NCI-H1417 treated with DMSO at 0.1 percent for 48 hours (cell line): ENCODE data around the gene IPO8.

Experiments
- DNase-seq: peaks from one replicate; lab custom pipeline; 2025; lab: John Stamatoyannopoulos, UW

The IPO8 gene

DNA sequence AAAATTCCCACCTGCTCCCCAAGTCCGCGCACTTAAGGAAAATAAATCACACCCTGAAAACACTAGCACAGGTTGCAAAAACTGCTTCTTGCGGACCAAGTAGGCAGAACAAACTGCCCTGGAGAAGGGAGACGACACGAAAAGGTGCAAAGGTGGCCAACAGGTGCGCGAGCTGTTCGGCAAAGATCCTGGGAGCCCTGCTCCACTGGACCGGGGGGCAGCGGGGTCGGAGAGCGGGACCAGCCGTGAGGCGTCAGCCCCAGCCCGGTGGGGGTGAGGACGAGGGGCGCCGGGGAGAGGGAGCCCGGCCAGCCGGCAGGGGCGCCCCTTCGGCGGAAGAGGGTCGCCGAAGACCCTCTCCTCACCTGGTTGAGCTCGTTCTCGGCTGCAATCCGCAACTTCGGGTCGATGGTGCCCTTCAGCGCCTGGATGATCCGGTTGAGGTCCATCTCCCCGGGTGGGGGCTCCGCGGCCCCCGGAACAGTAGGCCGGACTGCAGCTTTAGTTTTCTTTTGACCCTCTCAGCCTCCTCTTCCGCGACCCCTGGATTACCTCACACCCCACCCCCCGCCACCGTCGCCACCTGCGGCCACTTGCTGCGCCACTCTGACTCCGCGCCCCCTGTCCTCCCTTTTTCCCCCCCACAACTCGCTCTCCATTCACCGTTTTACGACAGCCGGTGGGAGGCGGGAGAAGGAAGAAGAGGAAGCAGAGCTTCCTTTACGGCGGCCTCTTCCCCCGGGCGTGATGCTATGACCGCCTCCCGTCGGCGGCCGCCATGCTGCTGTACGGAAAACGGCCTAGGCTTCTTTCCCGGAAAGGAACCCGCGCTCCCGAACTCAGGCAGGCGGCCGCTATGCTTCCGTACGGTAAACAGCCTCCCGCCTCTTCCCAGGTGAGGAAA is at the start of gene IPO8:
TSS of gene IPO8 (minus strand) at position 671 of the 904 bp plus-strand sequence. CDS start at position 449, 222 bp downstream.
- peak; percentile 80 for DNase-seq

DNA sequence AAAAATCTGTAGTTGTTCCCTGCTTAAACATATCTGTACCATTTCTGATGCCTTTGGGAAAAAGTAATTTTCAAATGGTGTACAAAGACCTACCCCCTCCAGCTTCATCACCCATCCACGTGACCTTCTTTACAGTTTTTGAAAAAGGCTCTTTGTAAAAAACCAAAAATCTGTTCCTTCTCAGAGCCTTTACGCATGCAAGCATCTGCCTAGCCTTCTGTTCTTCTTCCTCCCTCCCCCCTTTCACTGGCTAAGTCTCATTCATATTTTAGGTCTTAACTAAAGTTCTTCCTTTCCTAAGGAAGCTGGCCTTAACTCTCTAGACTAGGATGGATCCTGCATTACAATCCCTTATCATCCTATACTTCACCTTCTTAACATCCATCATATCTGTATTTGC is 48.7 kb upstream of the IPO8 start:
- no peak for DNase-seq

- no peak for DNase-seq
Measured at GRCh38 chr12:30740274-30740673, 44.6 kb upstream of the IPO8 start.

DNA sequence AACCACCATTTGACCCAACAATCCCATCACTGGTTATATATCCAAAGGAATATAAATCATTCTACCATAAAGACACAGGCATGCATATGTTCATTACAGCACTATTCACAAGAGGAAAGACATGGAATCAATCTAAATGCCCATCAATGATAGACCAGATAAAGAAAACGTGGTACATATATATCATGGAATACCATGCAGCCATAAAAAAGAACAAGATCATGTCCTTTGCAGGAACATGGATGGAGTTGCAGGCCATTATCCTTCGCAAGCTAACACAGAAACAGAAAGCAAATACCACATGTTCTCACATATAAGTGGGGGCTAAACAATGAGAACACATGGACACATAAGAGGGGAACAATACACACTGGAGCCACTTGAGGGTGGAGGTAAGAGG is 43.4 kb upstream of the IPO8 start:
- no peak for DNase-seq

DNA sequence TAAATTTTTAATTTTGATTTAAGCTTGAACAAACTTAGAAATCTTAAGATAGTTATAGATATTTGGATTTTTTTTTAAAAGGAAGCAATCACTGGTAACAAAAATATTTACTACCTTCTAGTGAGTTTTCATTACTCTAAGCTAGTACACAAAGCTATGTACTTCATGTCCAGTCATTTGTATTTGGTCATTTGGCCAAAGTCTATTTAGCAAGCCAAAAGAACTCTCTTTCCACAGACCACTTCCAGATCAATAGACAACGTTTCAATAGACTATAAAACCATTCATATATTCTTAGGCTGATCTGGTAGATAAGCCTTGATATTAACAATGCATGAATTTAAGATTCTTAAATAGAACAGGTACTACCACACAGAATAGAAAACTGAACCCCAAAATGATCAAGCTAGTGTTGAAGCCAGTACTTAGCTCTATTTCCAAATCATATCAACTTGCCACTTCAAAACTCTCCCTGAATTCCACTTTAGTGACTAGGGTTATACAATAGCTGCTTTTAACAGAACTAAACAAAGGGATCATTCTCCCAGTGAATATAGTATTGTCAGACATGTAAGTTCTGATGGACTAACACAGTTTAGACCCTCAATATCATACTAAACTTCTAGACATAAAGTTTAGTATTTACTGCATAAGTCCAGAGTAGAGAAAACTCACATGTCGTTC is 37.4 kb upstream of the IPO8 start:
- no peak for DNase-seq

- DNase-seq: no peak
Measured at GRCh38 chr12:30730011-30730410, 34.3 kb upstream of the IPO8 start.

GRCh38 chr12:30729547-30729946 is 33.9 kb upstream of the IPO8 start:
- no peak for DNase-seq

DNA sequence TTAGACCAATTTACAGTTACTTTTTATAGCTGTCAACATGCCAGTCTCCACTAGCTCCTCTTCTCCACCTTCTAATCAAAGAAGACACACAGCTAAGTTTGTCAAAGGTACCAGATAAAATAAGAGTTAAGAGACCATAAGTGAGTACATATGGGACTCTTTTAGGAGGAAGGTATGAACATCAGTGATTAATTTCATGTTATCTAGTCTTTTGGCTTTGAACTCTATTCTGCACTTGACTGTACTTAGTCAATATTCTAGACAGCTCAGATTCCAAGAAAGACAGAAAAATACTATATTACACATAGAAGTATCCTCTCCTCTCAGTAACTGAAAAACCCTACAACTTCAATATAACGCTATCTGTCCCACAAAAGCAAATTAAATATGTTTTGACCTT is 31.0 kb upstream of the IPO8 start:
- DNase-seq: no peak

GRCh38 chr12:30725739-30726138 is 30.1 kb upstream of the IPO8 start:
- DNase-seq: no peak

GRCh38 chr12:30719060-30719459 is 23.4 kb upstream of the IPO8 start:
- no peak for DNase-seq

- DNase-seq: no peak
Measured at GRCh38 chr12:30707613-30708342, 12.1 kb upstream of the IPO8 start.

GRCh38 chr12:30706476-30706875 is 10.8 kb upstream of the IPO8 start:
- peak; percentile 37 for DNase-seq

- DNase-seq: no peak
Measured at GRCh38 chr12:30701056-30701455, 5.4 kb upstream of the IPO8 start.

DNA sequence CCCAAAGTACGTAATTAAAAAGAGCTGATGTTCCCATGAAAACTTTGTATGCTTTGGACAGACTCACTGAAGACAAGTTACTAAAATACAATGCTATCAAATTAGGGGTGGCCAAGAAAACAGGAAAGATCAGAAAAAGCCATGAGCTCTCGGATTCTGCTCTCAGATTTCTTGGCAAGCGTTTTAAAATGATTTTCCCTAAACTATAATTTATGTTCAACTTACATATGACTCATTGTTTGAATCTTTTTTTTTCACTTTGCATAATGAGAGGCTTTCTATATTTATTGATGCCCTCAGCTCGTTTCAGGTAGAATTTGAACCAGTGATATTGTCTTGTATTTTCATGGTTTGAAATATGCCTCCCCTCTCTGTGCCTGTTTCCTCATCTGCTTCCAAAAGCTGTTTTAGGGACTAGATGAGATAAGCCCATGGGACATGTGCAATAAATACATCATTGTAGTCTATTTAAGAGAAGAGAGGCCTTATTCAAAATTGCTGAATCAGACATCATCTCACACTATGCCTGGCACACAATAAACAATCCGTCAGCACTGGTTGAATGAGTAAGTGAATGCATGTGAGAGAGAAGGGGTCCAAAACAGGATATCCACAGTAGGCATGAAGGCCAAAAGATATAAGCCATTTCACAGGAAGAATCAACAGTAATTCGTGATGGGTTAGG is 4.7 kb upstream of the IPO8 start:
- no peak for DNase-seq

DNA sequence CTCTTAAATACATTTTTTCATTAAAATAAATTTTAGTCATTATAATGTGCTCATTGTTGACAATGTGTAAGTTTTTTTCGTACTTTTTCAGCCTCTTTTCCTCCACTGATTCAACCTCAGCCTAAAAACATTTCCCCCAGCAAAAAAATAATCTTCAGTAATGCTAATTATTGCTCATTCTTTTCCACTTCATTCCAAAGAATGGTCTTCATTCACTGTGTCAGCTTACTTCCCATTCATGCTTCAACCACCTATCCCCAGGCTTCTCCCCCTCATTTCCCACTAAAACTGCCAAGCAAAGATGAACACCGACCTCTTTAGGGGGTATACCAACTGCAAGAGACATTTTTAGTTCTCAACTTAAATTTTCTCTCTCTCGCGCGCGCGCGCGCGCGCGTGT is 2.7 kb upstream of the IPO8 start:
- DNase-seq: no peak

- no peak for DNase-seq
Measured at GRCh38 chr12:30696943-30697342, 1.3 kb upstream of the IPO8 start.

DNA sequence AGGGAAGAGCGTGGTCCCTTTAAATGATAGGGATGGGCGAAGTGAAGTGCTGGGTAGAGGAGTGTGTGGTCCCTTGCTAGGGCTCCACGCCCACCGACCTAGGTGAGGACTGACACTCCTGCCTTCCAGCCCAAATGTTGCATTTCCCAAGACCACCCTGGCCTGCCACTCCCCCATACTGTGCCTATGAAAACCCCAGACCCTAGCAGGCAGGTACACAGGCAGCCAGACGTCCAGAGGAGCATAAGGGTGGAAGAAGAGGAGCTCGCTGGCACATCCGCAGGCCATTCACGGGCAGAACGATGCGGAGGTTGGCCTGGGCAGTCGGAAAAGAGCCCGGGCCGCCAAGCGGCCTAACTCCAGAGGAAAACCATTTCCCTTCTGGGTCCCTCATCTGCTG is 817 bp upstream of the IPO8 start:
- no peak for DNase-seq

DNA sequence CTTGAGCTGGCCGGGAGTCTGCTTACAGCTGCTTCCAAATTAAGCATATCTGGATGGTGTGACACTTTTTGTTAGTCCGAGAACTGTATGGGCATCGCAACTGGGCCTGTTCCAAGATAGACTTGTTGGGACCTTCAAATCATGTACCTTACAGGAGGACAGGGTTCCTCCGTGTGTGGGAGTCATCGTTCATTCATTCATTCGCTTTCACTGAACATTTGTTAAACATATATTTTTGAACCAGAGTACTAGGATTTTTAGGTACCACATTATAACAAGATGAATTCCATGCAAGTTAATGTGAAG is 387 bp upstream of the IPO8 start:
- no peak for DNase-seq

GRCh38 chr12:30694412-30695198 is 1.1 kb downstream of the IPO8 start:
- no peak for DNase-seq

DNA sequence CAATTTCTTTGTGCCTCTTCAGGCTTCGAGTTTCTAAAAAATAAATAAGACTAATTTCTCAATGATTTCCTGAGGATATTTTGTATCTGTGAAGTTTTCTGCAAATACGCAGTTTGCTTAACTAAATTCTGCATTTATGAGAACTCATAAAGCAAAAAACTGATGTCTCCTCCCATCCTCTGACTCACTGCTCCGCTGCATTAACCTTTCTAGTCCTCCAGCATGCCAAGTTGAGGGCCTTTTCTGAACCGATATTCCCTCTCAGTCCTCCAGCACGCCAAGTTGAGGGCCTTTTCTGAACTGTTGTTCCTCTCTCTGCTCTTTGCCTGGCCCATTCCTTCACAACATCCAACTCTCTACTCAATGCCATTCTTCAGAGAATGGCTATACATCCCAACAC is 3.2 kb downstream of the IPO8 start:
- no peak for DNase-seq

DNA sequence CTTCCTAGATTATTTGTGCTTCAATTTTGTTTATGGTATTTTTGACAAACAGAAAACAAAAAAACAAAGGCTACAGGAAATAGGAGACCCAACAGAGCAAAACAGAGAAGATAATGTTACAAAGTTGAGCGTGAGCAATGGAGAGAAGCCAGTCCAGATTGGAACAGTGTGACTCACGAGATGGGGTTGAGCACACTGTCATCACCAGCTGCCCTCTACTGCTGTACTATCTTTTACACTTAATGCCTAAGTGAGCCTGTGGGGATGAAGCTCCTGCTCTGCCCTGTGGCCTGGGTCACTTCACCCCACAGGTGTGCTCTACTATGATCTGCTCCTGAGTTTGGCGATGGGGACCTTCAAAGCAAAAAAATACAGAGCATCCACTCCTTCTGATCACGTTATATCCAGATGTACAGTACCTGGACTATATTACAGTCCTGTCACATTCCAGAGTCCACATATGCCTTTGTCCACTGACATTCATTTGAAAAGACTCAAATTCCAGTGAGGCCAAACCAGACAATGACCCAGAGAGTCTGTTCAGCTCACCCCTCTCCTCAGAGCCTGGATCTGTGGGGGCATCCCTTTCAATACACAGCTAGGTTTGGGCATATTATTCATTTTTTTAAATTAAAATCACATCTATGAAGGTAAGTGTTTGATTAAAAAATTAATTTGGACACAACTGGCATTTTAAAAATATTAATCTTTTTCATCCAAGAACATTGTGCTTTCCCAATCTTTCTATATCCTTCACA is 4.4 kb downstream of the IPO8 start:
- DNase-seq: no peak
